ENCODE measurements around the gene AQP1.

Gene AQP1

DNA sequence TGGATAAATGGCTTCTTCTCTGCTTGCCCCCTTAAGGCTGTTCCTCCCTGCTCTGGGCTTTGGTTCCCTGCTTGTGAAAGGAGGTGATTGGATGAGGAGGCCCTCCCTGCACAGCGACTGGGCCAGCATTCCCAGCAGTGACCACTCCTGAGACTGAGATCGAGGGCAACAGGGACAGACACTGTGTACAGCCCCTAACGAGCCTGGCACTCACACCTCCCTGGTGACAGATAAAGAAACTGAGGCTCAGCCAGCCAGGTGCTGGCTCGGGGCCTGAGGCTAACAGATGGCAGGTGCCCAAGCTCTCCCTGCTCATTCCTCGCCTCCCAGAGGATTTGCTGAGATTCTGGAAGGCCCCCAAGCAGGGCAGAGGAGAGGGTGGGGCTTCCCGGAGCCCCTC is 12.0 kb upstream of the AQP1 start:
- WGBS = 89% methylated on average over 5 of the region's 6 CpGs
- no peaks in the 10 kb centered on the region for H3K27me3 ChIP-seq (ENCODE audit: insufficient read depth, low read length)

GRCh38 chr7:30900053-30900452 is 11.6 kb upstream of the AQP1 start:
- Histone ChIP-seq H3K9ac (ENCODE audit: low read depth, low read length) (no peak overlapping the region), H3K27me3 (ENCODE audit: insufficient read depth, low read length) (no peaks in the 10 kb centered on the region), H3K36me3 (ENCODE audit: insufficient read depth, low read length) (no peaks in the 10 kb centered on the region), H3K27ac (ENCODE audit: low read depth, low read length) (no peak overlapping the region), H3K9me3 (ENCODE audit: insufficient read depth, low read depth, low read length) (no peaks in the 10 kb centered on the region), H3K4me3 (ENCODE audit: low read length) (no peak overlapping the region), H3K4me1 (ENCODE audit: insufficient read depth, low read length) (no peaks in the 10 kb centered on the region)
- 89% methylated on average over 9 of the region's 9 CpGs for WGBS

More for the DNA sequence above, 12.0 kb upstream of the AQP1 start:
- Histone ChIP-seq H3K9ac (ENCODE audit: low read depth, low read length) (no peak overlapping the region), H3K4me3 (ENCODE audit: low read length) (no peak overlapping the region), H3K27ac (ENCODE audit: low read depth, low read length) (no peak overlapping the region), H3K36me3 (ENCODE audit: insufficient read depth, low read length) (no peaks in the 10 kb centered on the region), H3K4me1 (ENCODE audit: insufficient read depth, low read length) (no peaks in the 10 kb centered on the region), H3K9me3 (ENCODE audit: insufficient read depth, low read depth, low read length) (no peaks in the 10 kb centered on the region)

- 88% methylated on average over 11 of the region's 11 CpGs for WGBS
- no peaks in the 10 kb centered on the region for H3K4me1 ChIP-seq (ENCODE audit: insufficient read depth, low read length)
Measured at GRCh38 chr7:30900803-30901362, 10.8 kb upstream of the AQP1 start.

DNA sequence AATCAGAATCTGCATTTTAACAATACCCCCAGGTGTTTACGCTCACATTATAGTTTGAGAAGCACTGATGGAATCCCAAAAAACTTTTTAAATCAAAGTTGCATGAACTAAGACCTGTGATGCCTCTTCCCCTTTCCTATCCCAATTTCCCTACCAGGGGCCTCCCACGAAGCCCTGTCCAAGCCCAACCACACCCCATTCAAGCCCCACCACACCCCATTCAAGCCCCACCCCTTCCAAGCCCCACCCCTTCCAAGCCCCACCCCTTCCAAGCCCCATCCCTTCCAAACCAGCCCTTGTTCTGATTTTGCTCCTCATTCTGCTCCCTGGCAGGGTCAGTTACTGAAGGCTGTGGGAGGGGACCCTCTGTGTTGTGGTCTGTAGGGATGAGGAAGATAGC is 9.8 kb upstream of the AQP1 start:
- 67% methylated on average over 2 of the region's 2 CpGs for WGBS

More at GRCh38 chr7:30900803-30901362, 10.8 kb upstream of the AQP1 start:
- no peaks in the 10 kb centered on the region for H3K9me3 ChIP-seq (ENCODE audit: insufficient read depth, low read depth, low read length)
- H3K9ac ChIP-seq (ENCODE audit: low read depth, low read length) = no peak overlapping the region
- no peak overlapping the region for H3K27ac ChIP-seq (ENCODE audit: low read depth, low read length)
- H3K36me3 ChIP-seq (ENCODE audit: insufficient read depth, low read length) = no peaks in the 10 kb centered on the region
- H3K4me3 ChIP-seq (ENCODE audit: low read length) = no peak overlapping the region
- no peaks in the 10 kb centered on the region for H3K27me3 ChIP-seq (ENCODE audit: insufficient read depth, low read length)

GRCh38 chr7:30902466-30902865 is 9.2 kb upstream of the AQP1 start:
- H3K36me3 ChIP-seq (ENCODE audit: insufficient read depth, low read length) = no peaks in the 10 kb centered on the region
- H3K27me3 ChIP-seq (ENCODE audit: insufficient read depth, low read length) = no peaks in the 10 kb centered on the region
- 91% methylated on average over 11 of the region's 11 CpGs for WGBS
- H3K9me3 ChIP-seq (ENCODE audit: insufficient read depth, low read depth, low read length) = no peaks in the 10 kb centered on the region
- no peak overlapping the region for H3K27ac ChIP-seq (ENCODE audit: low read depth, low read length)
- H3K4me1 ChIP-seq (ENCODE audit: insufficient read depth, low read length) = no peaks in the 10 kb centered on the region
- no peak overlapping the region for H3K4me3 ChIP-seq (ENCODE audit: low read length)
- H3K9ac ChIP-seq (ENCODE audit: low read depth, low read length) = no peak overlapping the region

More for the DNA sequence above, 9.8 kb upstream of the AQP1 start:
- H3K4me3 ChIP-seq (ENCODE audit: low read length) = no peak overlapping the region
- no peaks in the 10 kb centered on the region for H3K4me1 ChIP-seq (ENCODE audit: insufficient read depth, low read length)
- H3K27ac ChIP-seq (ENCODE audit: low read depth, low read length) = no peak overlapping the region
- H3K27me3 ChIP-seq (ENCODE audit: insufficient read depth, low read length) = no peaks in the 10 kb centered on the region
- H3K9me3 ChIP-seq (ENCODE audit: insufficient read depth, low read depth, low read length) = no peaks in the 10 kb centered on the region
- H3K36me3 ChIP-seq (ENCODE audit: insufficient read depth, low read length) = no peaks in the 10 kb centered on the region
- no peak overlapping the region for H3K9ac ChIP-seq (ENCODE audit: low read depth, low read length)

DNA sequence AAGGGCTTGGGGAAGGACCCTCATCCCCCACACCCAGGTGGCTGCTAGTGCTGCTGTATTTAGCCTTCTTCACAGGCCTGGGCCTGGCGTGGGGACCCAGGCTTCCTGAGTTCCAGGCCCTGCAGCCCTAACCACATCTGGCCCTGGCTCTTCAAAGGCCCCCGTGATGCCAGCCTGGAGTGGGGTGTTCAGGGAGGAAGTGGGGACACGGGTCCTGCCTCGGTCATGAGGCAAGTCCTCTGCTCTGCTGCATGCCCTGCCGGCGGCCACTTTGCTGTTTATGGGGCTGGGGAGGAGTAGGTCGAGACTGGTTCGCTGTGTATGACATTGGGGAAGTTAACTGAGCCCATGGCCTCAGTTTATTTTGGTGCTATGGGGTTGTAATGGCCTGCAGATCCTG is 8.5 kb upstream of the AQP1 start:
- Histone ChIP-seq H3K4me1 (ENCODE audit: insufficient read depth, low read length) (no peaks in the 10 kb centered on the region), H3K9ac (ENCODE audit: low read depth, low read length) (no peak overlapping the region), H3K36me3 (ENCODE audit: insufficient read depth, low read length) (no peaks in the 10 kb centered on the region), H3K27ac (ENCODE audit: low read depth, low read length) (no peak overlapping the region), H3K27me3 (ENCODE audit: insufficient read depth, low read length) (no peaks in the 10 kb centered on the region), H3K9me3 (ENCODE audit: insufficient read depth, low read depth, low read length) (no peaks in the 10 kb centered on the region), H3K4me3 (ENCODE audit: low read length) (no peak overlapping the region)
- WGBS = 93% methylated on average over 8 of the region's 8 CpGs

GRCh38 chr7:30904561-30904960 is 7.1 kb upstream of the AQP1 start:
- no peaks in the 10 kb centered on the region for H3K27me3 ChIP-seq (ENCODE audit: insufficient read depth, low read length)
- no peak overlapping the region for H3K4me3 ChIP-seq (ENCODE audit: low read length)
- H3K9ac ChIP-seq (ENCODE audit: low read depth, low read length) = no peak overlapping the region
- WGBS = 94% methylated on average over 9 of the region's 9 CpGs
- no peaks in the 10 kb centered on the region for H3K4me1 ChIP-seq (ENCODE audit: insufficient read depth, low read length)
- H3K9me3 ChIP-seq (ENCODE audit: insufficient read depth, low read depth, low read length) = no peaks in the 10 kb centered on the region
- H3K36me3 ChIP-seq (ENCODE audit: insufficient read depth, low read length) = no peaks in the 10 kb centered on the region
- H3K27ac ChIP-seq (ENCODE audit: low read depth, low read length) = no peak overlapping the region

DNA sequence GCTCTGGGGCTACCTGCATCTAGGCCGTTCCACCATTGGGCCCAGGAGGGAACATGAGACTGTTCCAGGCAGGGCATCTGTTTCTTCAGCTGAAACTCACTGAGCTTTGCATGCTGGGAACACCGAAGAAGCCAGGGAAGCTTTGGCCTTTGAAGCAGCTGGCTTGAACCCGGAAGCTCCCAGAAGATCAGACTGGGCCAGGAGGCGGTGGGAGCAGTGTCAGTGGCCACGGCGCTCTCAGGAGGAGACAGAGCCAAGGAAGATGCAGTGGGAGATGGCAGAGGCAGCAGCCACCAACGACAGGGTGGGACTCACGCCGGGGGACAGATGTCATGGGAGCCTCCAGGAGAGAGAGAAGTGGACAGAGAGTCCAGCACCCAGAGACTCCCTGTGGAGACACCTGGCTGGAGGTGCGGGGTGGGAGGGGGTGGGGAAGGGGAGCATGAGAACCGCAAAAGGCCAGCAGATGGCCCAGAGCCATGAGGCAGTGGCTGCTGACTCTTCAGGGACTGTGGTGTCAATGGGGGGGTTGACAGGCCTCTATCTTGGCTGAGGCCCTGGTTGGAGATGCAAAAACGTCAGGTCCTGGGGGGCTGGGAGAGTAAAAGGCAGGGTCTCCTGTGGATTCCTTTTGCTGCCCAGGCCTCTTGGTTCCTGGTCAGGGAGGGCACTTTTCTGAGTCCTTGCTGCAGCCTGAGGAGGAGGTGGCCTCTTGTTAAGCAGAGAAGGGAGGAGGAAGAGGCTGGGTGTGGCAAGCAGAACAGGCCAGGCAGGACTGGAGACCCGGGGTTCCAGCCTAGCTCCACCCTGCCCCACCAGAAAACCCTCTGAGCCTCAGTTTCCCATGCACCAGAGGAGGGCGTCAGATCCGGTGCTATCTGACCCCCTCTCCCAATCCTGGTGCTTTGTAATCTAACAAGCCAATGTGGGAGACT is 6.3 kb upstream of the AQP1 start:
- no peak overlapping the region for H3K27ac ChIP-seq (ENCODE audit: low read depth, low read length)
- H3K4me3 ChIP-seq (ENCODE audit: low read length) = no peak overlapping the region
- no peaks in the 10 kb centered on the region for H3K4me1 ChIP-seq (ENCODE audit: insufficient read depth, low read length)
- no peaks in the 10 kb centered on the region for H3K27me3 ChIP-seq (ENCODE audit: insufficient read depth, low read length)
- no peak overlapping the region for H3K9ac ChIP-seq (ENCODE audit: low read depth, low read length)
- H3K36me3 ChIP-seq (ENCODE audit: insufficient read depth, low read length) = no peaks in the 10 kb centered on the region
- WGBS = 88% methylated on average over 15 of the region's 15 CpGs
- H3K9me3 ChIP-seq (ENCODE audit: insufficient read depth, low read depth, low read length) = no peaks in the 10 kb centered on the region

- no peaks in the 10 kb centered on the region for H3K27me3 ChIP-seq (ENCODE audit: insufficient read depth, low read length)
- H3K4me1 ChIP-seq (ENCODE audit: insufficient read depth, low read length) = no peaks in the 10 kb centered on the region
- H3K9ac ChIP-seq (ENCODE audit: low read depth, low read length) = no peak overlapping the region
- H3K9me3 ChIP-seq (ENCODE audit: insufficient read depth, low read depth, low read length) = no peaks in the 10 kb centered on the region
- H3K27ac ChIP-seq (ENCODE audit: low read depth, low read length) = no peak overlapping the region
- WGBS = 91% methylated on average over 7 of the region's 7 CpGs
- no peaks in the 10 kb centered on the region for H3K36me3 ChIP-seq (ENCODE audit: insufficient read depth, low read length)
- H3K4me3 ChIP-seq (ENCODE audit: low read length) = no peak overlapping the region
Measured at GRCh38 chr7:30906014-30906413, 5.6 kb upstream of the AQP1 start.

DNA sequence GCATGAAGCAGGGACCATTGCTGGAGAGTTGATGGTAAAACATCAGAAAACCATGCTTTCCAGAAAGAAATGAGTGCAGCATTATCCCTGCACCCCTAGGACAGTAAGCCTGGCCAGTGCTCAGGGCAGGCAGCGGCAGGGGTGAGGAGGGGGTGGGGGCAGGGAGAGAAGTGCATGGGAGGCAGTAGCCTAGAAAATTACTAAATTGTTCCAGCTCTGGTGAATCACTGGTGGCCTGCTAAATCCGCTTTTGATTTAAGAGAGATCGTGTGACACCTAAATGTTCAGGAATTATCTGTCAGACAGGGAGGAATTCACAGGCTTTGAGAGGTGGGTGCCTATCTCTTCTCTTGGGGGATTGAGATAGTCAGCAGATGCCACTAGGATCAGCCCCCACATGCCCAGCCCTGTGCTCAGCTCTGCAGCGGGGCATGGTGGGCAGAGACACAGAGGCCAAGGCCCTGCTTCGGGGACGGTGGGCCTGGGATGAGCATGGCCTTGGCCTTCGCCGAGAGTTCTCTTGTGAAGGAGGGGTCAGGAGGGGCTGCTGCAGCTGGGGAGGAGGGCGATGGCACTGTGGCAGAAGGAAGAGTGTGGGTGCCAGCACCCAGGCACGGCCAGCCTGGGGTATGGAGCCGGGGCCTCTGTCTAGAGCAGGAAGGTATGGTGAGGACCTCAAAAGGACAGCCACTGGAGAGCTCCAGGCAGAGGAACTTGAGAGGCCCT is 5.0 kb upstream of the AQP1 start:
- 90% methylated on average over 11 of the region's 11 CpGs for WGBS
- H3K9me3 ChIP-seq (ENCODE audit: insufficient read depth, low read depth, low read length) = no peaks in the 10 kb centered on the region
- no peaks in the 10 kb centered on the region for H3K27me3 ChIP-seq (ENCODE audit: insufficient read depth, low read length)
- H3K27ac ChIP-seq (ENCODE audit: low read depth, low read length) = no peak overlapping the region
- H3K4me3 ChIP-seq (ENCODE audit: low read length) = no peak overlapping the region
- no peaks in the 10 kb centered on the region for H3K4me1 ChIP-seq (ENCODE audit: insufficient read depth, low read length)
- H3K36me3 ChIP-seq (ENCODE audit: insufficient read depth, low read length) = no peaks in the 10 kb centered on the region
- no peak overlapping the region for H3K9ac ChIP-seq (ENCODE audit: low read depth, low read length)

Measured in HUES64 (cell line).